Neural progenitor cell (in vitro differentiated cells): ENCODE data around the gene CCDC77. TPM values are rescaled to one million over a fixed set of nuclear protein-coding genes. Genes with fewer than 3 reads are reported as not detected.

ENCODE experiments used
- DNase-seq: peaks from one replicate; pipeline ENCODE4 v3.0.0-alpha.2; 2016; ENCODE audit warnings: low spot score
- H2AFZ ChIP-seq: fragments of 200-600 bp; sonication (generic); replicated peaks from 2 replicates; pipeline ENCODE4 v1.6.1; 2016; ENCODE audit warnings: antibody characterized with exemption
- H3F3A ChIP-seq: fragments of 200-600 bp; sonication (generic); 2 replicates; pipeline ENCODE4 v1.6.1; 2016; ENCODE audit warnings: antibody characterized with exemption, low read depth
- H3K27ac ChIP-seq: fragments of 200-600 bp; sonication (generic); 2 replicates; pipeline ENCODE4 v1.5.1; 2016; ENCODE audit warnings: mild to moderate bottlenecking
- H3K27me3 ChIP-seq: fragments of 200-600 bp; sonication (generic); 2 replicates; pipeline ENCODE4 v1.6.1; 2016; ENCODE audit warnings: mild to moderate bottlenecking, moderate library complexity
- H3K36me3 ChIP-seq: fragments of 200-600 bp; sonication (generic); 2 replicates; pipeline ENCODE4 v1.5.1; 2016
- H3K4me1 ChIP-seq: fragments of 200-600 bp; sonication (generic); 2 replicates; pipeline ENCODE4 v1.6.1; 2016; ENCODE audit warnings: mixed run types
- H3K4me2 ChIP-seq: fragments of 200-600 bp; sonication (generic); 2 replicates; pipeline ENCODE4 v1.6.1; 2016
- H3K4me3 ChIP-seq: fragments of 200-600 bp; sonication (generic); 2 replicates; pipeline ENCODE4 v1.5.1; 2016
- H3K79me2 ChIP-seq: fragments of 200-600 bp; sonication (generic); 2 replicates; pipeline ENCODE4 v1.6.1; 2016; ENCODE audit warnings: low read depth
- H3K9ac ChIP-seq: fragments of 200-600 bp; sonication (generic); 2 replicates; pipeline ENCODE4 v1.6.1; 2016
- H3K9me3 ChIP-seq: fragments of 200-600 bp; sonication (generic); 2 replicates; pipeline ENCODE4 v1.5.1; 2016; ENCODE audit warnings: low read depth
- H4K20me1 ChIP-seq: fragments of 200-600 bp; sonication (generic); 2 replicates; pipeline ENCODE4 v1.6.1; 2016; ENCODE audit warnings: low read depth
- H3K27ac Mint-ChIP-seq: 3 replicates; pipeline ENCODE4 v1.8.0; 2021; ENCODE audit warnings: mixed read lengths
- H3K27me3 Mint-ChIP-seq: 2 replicates; pipeline ENCODE4 v1.8.0; 2022; ENCODE audit warnings: low read depth, mild to moderate bottlenecking, inconsistent platforms, moderate library complexity, mixed read lengths; ENCODE audit not compliant: insufficient read depth
- H3K36me3 Mint-ChIP-seq: 3 replicates; pipeline ENCODE4 v1.8.0; 2021; ENCODE audit warnings: mixed read lengths
- H3K4me1 Mint-ChIP-seq: 3 replicates; pipeline ENCODE4 v1.8.0; 2021; ENCODE audit warnings: mixed read lengths
- H3K4me3 Mint-ChIP-seq: 3 replicates; pipeline ENCODE4 v1.8.0; 2021; ENCODE audit warnings: mild to moderate bottlenecking, moderate library complexity, mixed read lengths
- H3K9me3 Mint-ChIP-seq: 3 replicates; pipeline ENCODE4 v1.8.0; 2020; ENCODE audit warnings: mixed read lengths
- CTCF ChIP-seq: fragments of 200-600 bp; sonication (generic); IDR thresholded peaks from 2 replicates; pipeline ENCODE4 v1.5.1; 2017; ENCODE audit warnings: antibody characterized with exemption, mild to moderate bottlenecking
- EZH2 ChIP-seq: fragments of 200-600 bp; sonication (generic); IDR thresholded peaks from 2 replicates; pipeline ENCODE4 v1.6.1; 2017; ENCODE audit warnings: antibody characterized with exemption, mild to moderate bottlenecking, moderate library complexity
- EZH2phosphoT487 ChIP-seq: fragments of 200-600 bp; sonication (generic); IDR thresholded peaks from 2 replicates; pipeline ENCODE4 v1.6.1; 2017; ENCODE audit warnings: antibody characterized with exemption
- total RNA-seq: library from RNA; depleted of rRNA; stranded (reverse); fragments of >200 nt; gene quantifications from 2 replicates; pipeline ENCODE4 v1.2.3, GENCODE V29; 2015; ENCODE audit warnings: low replicate concordance

CCDC77 gene
- total RNA-seq, 1 donor from 2014 or later: 125 TPM

GRCh38 chr12:466039-466438, 64.6 kb downstream of the CCDC77 start:
- Mint-ChIP-seq H3K4me3 (no peak overlapping the region), H3K36me3 (no peaks in the 10 kb centered on the region), H3K9me3 (no peaks in the 10 kb centered on the region), H3K27me3 (peaks cover 32% of the 10 kb centered on the region), H3K27ac (no peak overlapping the region), H3K4me1 (peaks cover 16% of the 10 kb centered on the region)
- Histone ChIP-seq H3F3A (peaks cover 5% of the 10 kb centered on the region), H3K9me3 (no peaks in the 10 kb centered on the region), H3K4me1 (peaks cover 15% of the 10 kb centered on the region), H2AFZ (no peak overlapping the region), H3K27me3 (peaks cover 8% of the 10 kb centered on the region), H3K36me3 (no peaks in the 10 kb centered on the region), H3K4me2 (no peak overlapping the region), H3K79me2 (peaks cover 15% of the 10 kb centered on the region), H3K4me3 (no peak overlapping the region), H4K20me1 (peaks cover 37% of the 10 kb centered on the region), H3K9ac (no peak overlapping the region), H3K27ac (no peak overlapping the region)
- DNase-seq: no peak
- TF ChIP-seq CTCF: no peak
- no peak for TF ChIP-seq EZH2phosphoT487
- no peak for TF ChIP-seq EZH2

DNA sequence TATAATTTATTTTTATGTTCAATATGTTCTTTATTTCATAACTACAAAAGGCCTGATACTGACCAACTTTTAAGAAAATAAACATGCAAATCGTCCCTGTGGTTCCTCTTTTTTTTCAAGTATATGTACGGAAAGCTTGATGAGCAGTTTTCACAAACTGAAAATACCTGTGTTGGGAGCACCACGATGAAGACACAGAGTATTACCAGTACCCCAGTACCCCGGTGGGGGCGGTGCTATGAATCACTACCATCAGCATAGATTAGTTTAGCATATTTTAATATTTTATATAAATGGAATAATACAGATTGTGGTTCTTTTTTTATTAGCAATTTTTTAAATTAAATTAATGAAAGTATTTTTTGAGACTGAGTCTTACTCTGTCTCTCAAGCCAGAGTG, 65.3 kb downstream of the CCDC77 start:
- no peak for TF ChIP-seq EZH2

GRCh38 chr12:467591-467990, 66.1 kb downstream of the CCDC77 start:
- peaks cover 23% of the 10 kb centered on the region for H4K20me1 ChIP-seq
- no peaks in the 10 kb centered on the region for H3K9me3 ChIP-seq
- H2AFZ ChIP-seq: no peak overlapping the region
- no peak overlapping the region for H3K4me3 ChIP-seq
- TF ChIP-seq EZH2 (no peak), EZH2phosphoT487 (no peak)
- H3K36me3 ChIP-seq: no peaks in the 10 kb centered on the region
- no peak for DNase-seq
- H3K4me3 Mint-ChIP-seq: no peak overlapping the region
- H3K4me1 ChIP-seq: peaks cover 12% of the 10 kb centered on the region
- H3K79me2 ChIP-seq: peaks cover 13% of the 10 kb centered on the region
- peaks cover 15% of the 10 kb centered on the region for H3K4me1 Mint-ChIP-seq
- peaks cover 3% of the 10 kb centered on the region for H3F3A ChIP-seq
- no peak overlapping the region for H3K4me2 ChIP-seq
- H3K27ac ChIP-seq: no peak overlapping the region
- H3K27me3 ChIP-seq: no peaks in the 10 kb centered on the region
- no peak overlapping the region for H3K27ac Mint-ChIP-seq
- H3K36me3 Mint-ChIP-seq: no peaks in the 10 kb centered on the region
- H3K27me3 Mint-ChIP-seq: peaks cover 18% of the 10 kb centered on the region
- no peaks in the 10 kb centered on the region for H3K9me3 Mint-ChIP-seq
- H3K9ac ChIP-seq: no peak overlapping the region

More for the DNA sequence above, 65.3 kb downstream of the CCDC77 start:
- Histone ChIP-seq H3K9ac (no peak overlapping the region), H2AFZ (no peak overlapping the region), H3K4me2 (no peak overlapping the region), H3F3A (peaks cover 3% of the 10 kb centered on the region), H3K27ac (no peak overlapping the region), H3K4me1 (peaks cover 12% of the 10 kb centered on the region), H3K9me3 (no peaks in the 10 kb centered on the region), H4K20me1 (peaks cover 30% of the 10 kb centered on the region), H3K36me3 (no peaks in the 10 kb centered on the region), H3K4me3 (no peak overlapping the region), H3K79me2 (peaks cover 13% of the 10 kb centered on the region), H3K27me3 (peaks cover under 1% of the 10 kb centered on the region)
- no peaks in the 10 kb centered on the region for H3K36me3 Mint-ChIP-seq
- no peak overlapping the region for H3K4me3 Mint-ChIP-seq
- no peaks in the 10 kb centered on the region for H3K9me3 Mint-ChIP-seq
- H3K27ac Mint-ChIP-seq: no peak overlapping the region
- peaks cover 24% of the 10 kb centered on the region for H3K27me3 Mint-ChIP-seq
- peaks cover 15% of the 10 kb centered on the region for H3K4me1 Mint-ChIP-seq
- no peak for DNase-seq

- H3K27ac Mint-ChIP-seq: peak overlapping the region; percentile 11
- DNase-seq: no peak
- H3K4me1 Mint-ChIP-seq: peaks cover 15% of the 10 kb centered on the region
- peaks cover 23% of the 10 kb centered on the region for H4K20me1 ChIP-seq
- no peak overlapping the region for H3K9ac ChIP-seq
- H3K27me3 ChIP-seq: no peaks in the 10 kb centered on the region
- no peak overlapping the region for H3K4me2 ChIP-seq
- peaks cover 8% of the 10 kb centered on the region for H3K79me2 ChIP-seq
- no peak overlapping the region for H3K27ac ChIP-seq
- peaks cover 3% of the 10 kb centered on the region for H3F3A ChIP-seq
- peaks cover 20% of the 10 kb centered on the region for H3K4me1 ChIP-seq
- no peak overlapping the region for H3K4me3 ChIP-seq
- no peak overlapping the region for H2AFZ ChIP-seq
- TF ChIP-seq CTCF (no peak), EZH2 (no peak), EZH2phosphoT487 (no peak)
- no peaks in the 10 kb centered on the region for H3K36me3 Mint-ChIP-seq
- peaks cover 13% of the 10 kb centered on the region for H3K27me3 Mint-ChIP-seq
- H3K9me3 Mint-ChIP-seq: no peaks in the 10 kb centered on the region
- H3K36me3 ChIP-seq: no peaks in the 10 kb centered on the region
- H3K4me3 Mint-ChIP-seq: no peak overlapping the region
- H3K9me3 ChIP-seq: no peaks in the 10 kb centered on the region
Observed at GRCh38 chr12:468671-469389, 67.4 kb downstream of the CCDC77 start.
